Neutrophil (primary cell): ENCODE measurements around the gene IGSF21.

Experiments
- H3K27ac ChIP-seq: fragments of 200-600 bp; sonication (generic); 2 replicates; pipeline ENCODE4 v1.5.1; 2016; ENCODE audit warnings: mild to moderate bottlenecking, moderate library complexity
- H3K27me3 ChIP-seq: fragments of 200-600 bp; sonication (generic); 2 replicates; pipeline ENCODE4 v1.6.0; 2016; ENCODE audit warnings: mild to moderate bottlenecking
- H3K36me3 ChIP-seq: fragments of 200-600 bp; sonication (generic); 2 replicates; pipeline ENCODE4 v1.5.1; 2017
- H3K4me1 ChIP-seq, 2 experiments: fragments of 200-600 bp in 1 of 2; sonication (generic) in 1 of 2; 1 replicate in 1 of 2; 2 replicates in 1 of 2; pipeline versions ENCODE4 v1.5.1 to v1.6.1; 2013 to 2016; ENCODE audit warnings: low read depth in 1 of 2, low read length in 1 of 2, mild to moderate bottlenecking in 1 of 2, moderate library complexity in 1 of 2; ENCODE audit not compliant: control insufficient read depth in 1 of 2, insufficient read depth in 1 of 2
- H3K4me3 ChIP-seq, 2 experiments: fragments of 200-600 bp in 1 of 2; sonication (generic) in 1 of 2; 1 replicate in 1 of 2; 2 replicates in 1 of 2; pipeline ENCODE4 v1.5.1; 2013 to 2016; ENCODE audit warnings: low read depth in 1 of 2, low read length in 1 of 2, mild to moderate bottlenecking in 1 of 2, moderate library complexity in 1 of 2
- H3K9me3 ChIP-seq: fragments of 200-600 bp; sonication (generic); 2 replicates; pipeline ENCODE4 v1.5.1; 2016
- TF ChIP-seq, protein P1 (sequence below): fragments of 200-600 bp; sonication (generic); IDR thresholded peaks from 2 replicates; pipeline ENCODE4 v1.5.1; 2016; ENCODE audit warnings: antibody characterized with exemption

IGSF21 gene

DNA sequence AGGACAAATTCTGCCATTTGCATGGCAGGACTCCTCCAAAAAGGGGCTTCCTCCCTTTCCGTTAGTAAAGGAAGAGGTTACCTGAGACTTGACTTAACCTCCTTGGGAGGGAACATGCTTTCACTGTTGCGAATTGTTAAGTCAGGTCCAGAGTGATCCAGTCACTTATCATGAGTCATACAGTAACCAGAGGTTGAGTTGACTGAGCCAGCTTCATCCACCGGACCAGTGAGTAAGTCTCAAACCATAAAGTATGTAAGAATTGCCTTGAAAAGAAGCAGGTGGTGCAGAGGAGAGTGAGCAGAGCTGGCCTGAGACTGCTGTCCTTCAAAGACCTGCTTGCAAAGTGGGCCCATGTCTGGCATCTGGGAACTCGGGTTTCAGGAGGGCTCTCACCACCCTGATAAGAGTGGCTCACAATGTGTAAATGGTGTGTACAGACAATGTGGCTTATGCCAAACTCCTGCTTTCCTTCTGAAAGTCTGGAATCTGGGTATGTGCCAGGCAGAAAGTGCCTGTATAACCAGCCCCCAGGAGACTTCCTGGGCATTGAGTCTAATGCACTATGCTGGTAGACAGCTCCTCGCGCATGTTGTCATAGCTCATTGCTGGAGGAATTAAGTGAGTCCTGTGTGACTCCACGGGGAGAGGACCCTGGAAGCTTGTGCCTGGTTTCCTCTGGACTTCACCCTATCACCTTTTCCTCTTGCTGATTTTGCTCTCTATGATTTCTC is 288.8 kb downstream of the IGSF21 start:
- no peaks in the 10 kb centered on the region for H3K36me3 ChIP-seq
- no peaks in the 10 kb centered on the region for H3K9me3 ChIP-seq
- no peak overlapping the region for H3K27ac ChIP-seq
- no peak overlapping the region for H3K4me3 ChIP-seq
- peaks cover 6% of the 10 kb centered on the region for H3K27me3 ChIP-seq
- H3K4me1 ChIP-seq = no peaks in the 10 kb centered on the region
- TF ChIP-seq, protein P1, sequence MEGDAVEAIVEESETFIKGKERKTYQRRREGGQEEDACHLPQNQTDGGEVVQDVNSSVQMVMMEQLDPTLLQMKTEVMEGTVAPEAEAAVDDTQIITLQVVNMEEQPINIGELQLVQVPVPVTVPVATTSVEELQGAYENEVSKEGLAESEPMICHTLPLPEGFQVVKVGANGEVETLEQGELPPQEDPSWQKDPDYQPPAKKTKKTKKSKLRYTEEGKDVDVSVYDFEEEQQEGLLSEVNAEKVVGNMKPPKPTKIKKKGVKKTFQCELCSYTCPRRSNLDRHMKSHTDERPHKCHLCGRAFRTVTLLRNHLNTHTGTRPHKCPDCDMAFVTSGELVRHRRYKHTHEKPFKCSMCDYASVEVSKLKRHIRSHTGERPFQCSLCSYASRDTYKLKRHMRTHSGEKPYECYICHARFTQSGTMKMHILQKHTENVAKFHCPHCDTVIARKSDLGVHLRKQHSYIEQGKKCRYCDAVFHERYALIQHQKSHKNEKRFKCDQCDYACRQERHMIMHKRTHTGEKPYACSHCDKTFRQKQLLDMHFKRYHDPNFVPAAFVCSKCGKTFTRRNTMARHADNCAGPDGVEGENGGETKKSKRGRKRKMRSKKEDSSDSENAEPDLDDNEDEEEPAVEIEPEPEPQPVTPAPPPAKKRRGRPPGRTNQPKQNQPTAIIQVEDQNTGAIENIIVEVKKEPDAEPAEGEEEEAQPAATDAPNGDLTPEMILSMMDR = no peak

DNA sequence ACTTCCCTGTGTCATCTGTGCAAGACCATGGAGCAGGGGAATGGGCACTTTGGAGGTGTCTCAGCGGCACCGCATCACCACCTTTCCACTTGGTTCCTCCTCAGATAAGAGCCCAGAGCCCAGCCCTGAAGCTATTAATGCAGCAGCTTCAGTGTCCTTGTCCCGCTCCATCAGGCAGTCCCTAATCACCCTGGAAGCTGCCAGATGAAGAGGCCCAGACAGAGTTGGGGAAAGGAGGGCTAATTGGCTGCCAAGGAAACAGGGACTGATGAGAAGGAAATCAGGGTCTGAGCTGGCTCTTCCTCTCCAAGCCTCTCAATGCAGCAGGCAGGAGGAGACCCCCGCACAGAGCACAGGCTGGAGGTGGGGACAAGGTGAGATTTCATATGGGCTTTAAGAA is 290.0 kb downstream of the IGSF21 start:
- H3K27me3 ChIP-seq = peaks cover 6% of the 10 kb centered on the region

DNA sequence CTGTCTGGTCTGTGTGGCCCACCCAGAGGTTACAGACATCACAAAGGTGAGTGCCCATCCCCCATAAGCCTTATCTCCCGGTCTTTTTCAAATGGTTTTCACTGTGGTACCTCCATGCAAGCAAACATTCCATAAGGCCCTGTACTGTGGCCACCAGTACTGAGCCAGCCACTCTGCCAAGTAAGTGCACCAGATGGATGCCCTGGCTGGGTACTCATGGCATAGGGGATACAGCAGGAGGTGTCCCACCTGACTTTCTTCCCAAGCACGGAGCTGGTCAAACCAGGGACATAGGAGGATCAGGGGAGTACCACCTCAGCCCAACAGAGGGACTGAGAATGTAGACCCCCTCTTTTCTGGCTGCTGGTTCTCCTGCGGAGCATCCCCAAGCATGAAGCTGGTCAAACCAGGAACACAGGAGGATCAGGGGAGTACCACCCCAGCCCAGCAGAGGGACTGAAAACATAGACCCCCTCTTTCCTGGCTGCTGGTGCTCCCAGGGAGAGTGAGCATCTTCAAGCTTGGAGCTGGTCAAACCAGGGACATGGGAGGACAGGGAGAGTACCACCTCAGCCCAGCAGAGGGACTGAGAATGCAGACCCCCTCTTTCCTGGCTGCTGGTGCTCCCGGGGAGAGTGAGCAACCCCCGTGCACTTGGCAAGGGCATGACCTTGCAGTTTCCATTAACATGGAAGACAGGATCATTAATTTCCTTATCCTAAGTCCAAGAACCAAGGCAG is 291.4 kb downstream of the IGSF21 start:
- no peak overlapping the region for H3K4me3 ChIP-seq
- H3K27ac ChIP-seq = no peak overlapping the region
- TF ChIP-seq, protein P1 = no peak
- H3K36me3 ChIP-seq = no peaks in the 10 kb centered on the region
- H3K9me3 ChIP-seq = no peaks in the 10 kb centered on the region
- H3K4me1 ChIP-seq = no peaks in the 10 kb centered on the region
- peaks cover 6% of the 10 kb centered on the region for H3K27me3 ChIP-seq

More for the DNA sequence above, 290.0 kb downstream of the IGSF21 start:
- Histone ChIP-seq H3K4me3 (no peak overlapping the region), H3K27ac (no peak overlapping the region), H3K9me3 (no peaks in the 10 kb centered on the region), H3K4me1 (no peaks in the 10 kb centered on the region), H3K36me3 (no peaks in the 10 kb centered on the region)
- TF ChIP-seq, protein P1 = no peak

DNA sequence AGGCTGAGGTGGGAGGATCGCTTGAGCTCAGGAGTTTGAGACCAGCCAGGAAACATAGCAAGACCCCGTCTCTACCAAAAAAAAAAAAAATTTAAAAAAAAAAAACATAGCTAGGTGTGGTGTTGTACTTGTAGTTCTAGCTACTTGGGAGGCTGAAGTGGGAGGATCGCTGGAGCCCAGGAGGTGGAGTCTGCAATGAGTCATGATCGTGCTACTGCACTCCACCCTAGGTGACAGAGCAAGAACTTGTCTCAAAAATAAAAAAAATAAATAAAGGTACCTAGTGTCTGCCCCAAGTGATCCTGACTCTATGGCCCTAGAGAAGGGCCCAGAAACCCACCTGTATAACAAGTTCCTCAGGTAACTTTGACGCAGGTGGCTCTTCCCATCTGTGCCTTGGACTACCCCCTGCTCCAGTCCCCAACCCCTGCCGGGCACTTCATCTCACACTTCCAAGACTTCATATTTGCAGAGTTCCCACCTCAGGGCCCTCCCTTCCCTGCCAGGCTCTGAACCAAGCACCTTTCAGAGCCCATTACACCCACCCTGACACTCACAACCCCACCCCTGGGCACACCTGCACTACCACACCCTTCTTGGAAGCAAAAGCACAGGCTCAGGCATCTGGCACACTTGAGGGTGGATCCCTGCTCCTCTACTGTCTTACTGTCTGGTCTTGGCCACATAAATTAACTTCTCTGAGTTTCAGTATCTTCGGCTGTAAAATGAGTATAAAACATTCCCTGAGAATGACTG is 292.9 kb downstream of the IGSF21 start:
- Histone ChIP-seq H3K4me3 (no peak overlapping the region), H3K27ac (no peak overlapping the region), H3K27me3 (peaks cover 6% of the 10 kb centered on the region), H3K36me3 (no peaks in the 10 kb centered on the region), H3K9me3 (no peaks in the 10 kb centered on the region), H3K4me1 (no peaks in the 10 kb centered on the region)
- TF ChIP-seq, protein P1 = no peak

DNA sequence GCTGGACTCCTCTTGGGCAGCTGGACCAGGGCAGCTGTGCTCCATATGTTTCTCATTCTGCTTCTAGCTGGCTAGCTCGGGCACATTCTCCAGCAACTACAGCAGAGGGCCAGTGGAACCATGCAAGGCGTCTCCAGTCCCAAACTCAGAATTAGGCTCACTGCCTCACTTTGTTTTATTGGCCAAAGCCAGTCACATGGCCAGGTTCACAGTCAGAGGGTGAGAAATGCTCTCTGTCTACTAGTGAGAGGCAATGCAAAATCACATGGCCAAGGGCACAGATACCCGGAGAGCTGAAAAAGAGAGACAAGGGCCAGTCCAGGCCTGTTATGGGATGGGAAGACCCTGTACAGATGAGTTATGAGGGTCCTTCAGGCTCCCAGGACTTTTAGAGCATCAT is 294.3 kb downstream of the IGSF21 start:
- Histone ChIP-seq H3K27ac (no peak overlapping the region), H3K36me3 (no peaks in the 10 kb centered on the region), H3K4me3 (no peak overlapping the region), H3K27me3 (peaks cover 6% of the 10 kb centered on the region), H3K9me3 (no peaks in the 10 kb centered on the region), H3K4me1 (no peaks in the 10 kb centered on the region)
- TF ChIP-seq, protein P1 = no peak
